ENCODE measurements around the gene PKP2. TPM values are rescaled to one million over a fixed set of nuclear protein-coding genes. Genes with fewer than 3 reads are reported as not detected.

PKP2 gene
- total and polyA plus RNA-seq, 2 of the 8 experiments (the other 6 are each of a cell fraction or from before 2014, with no cell fraction given) = 9.6 to 44.8 TPM

- Histone ChIP-seq H2BK12ac (ENCODE audit: low read depth, low read length) (no peak overlapping the region), H3K4me3 (ENCODE audit: extremely low read depth in 1 of 4, insufficient read depth in 2 of 4, low read depth in 3 of 4, low read length in 4 of 4) (no peak overlapping the region), H2BK5ac (ENCODE audit: low read depth, low read length) (no peak overlapping the region), H3K9me3 (ENCODE audit: insufficient read depth in 2 of 2, low read depth in 1 of 2, low read length in 1 of 2) (no peaks in the 10 kb centered on the region), H2BK120ac (replicated peaks; ENCODE audit: low read depth, low read length) (no peak overlapping the region), H2BK15ac (ENCODE audit: low read length) (no peak overlapping the region), H3K4me1 (replicated peaks in 1 of 4; ENCODE audit: control insufficient read depth in 3 of 4, insufficient read depth in 4 of 4, low read length in 3 of 4) (peaks cover 0 to 3% (median 2%) of the 10 kb centered on the region in 4 experiments; a peak in 4 of 7 replicates), H3K79me1 (ENCODE audit: low read depth, low read length) (no peaks in the 10 kb centered on the region), H3K27me3 (replicated peaks in 1 of 4; ENCODE audit: control insufficient read depth in 3 of 4, extremely low read depth in 1 of 4, insufficient read depth in 3 of 4, low read length in 3 of 4) (no peaks in the 10 kb centered on the region), H2AK5ac (ENCODE audit: low read depth, low read length) (no peak overlapping the region), H3K9ac (replicated peaks in 1 of 4; ENCODE audit: extremely low read depth in 1 of 4, low read depth in 3 of 4, low read length in 3 of 4) (no peak overlapping the region), H4K5ac (ENCODE audit: insufficient read length, low read depth, low read length) (no peak overlapping the region), H3K4ac (replicated peaks; ENCODE audit: insufficient read length, low read depth, low read length) (no peak overlapping the region), H3K23ac (ENCODE audit: insufficient read length) (no peak overlapping the region), H3K18ac (ENCODE audit: extremely low read depth, low read length) (no peak overlapping the region), H3K14ac (ENCODE audit: insufficient read length) (no peak overlapping the region), H3K36me3 (ENCODE audit: control insufficient read depth in 2 of 4, insufficient read depth in 4 of 4, low read length in 3 of 4) (no peaks in the 10 kb centered on the region), H2AFZ (ENCODE audit: low read length) (no peak overlapping the region), H3K79me2 (ENCODE audit: control insufficient read depth in 1 of 2, insufficient read depth in 2 of 2, low read length in 2 of 2) (no peaks in the 10 kb centered on the region), H3K23me2 (ENCODE audit: low read depth, low read length) (peaks cover 8% of the 10 kb centered on the region), H3K56ac (replicated peaks; ENCODE audit: insufficient read length, low read depth, low read length) (no peak overlapping the region), H3K4me2 (ENCODE audit: insufficient read depth in 1 of 2, low read depth in 2 of 2, low read length in 2 of 2) (no peak overlapping the region), H4K91ac (replicated peaks; ENCODE audit: insufficient read length, low read length) (no peak overlapping the region), H4K8ac (ENCODE audit: extremely low read depth, insufficient read depth, low read length) (no peak overlapping the region), H2BK20ac (ENCODE audit: low read length) (no peak overlapping the region), H3K27ac (ENCODE audit: low read depth, low read length) (no peak overlapping the region), H4K20me1 (replicated peaks in 1 of 2; ENCODE audit: control insufficient read depth in 1 of 2, insufficient read depth in 2 of 2, low read length in 2 of 2) (no peaks in the 10 kb centered on the region)
- WGBS, 2 experiments (ENCODE audit: extremely low coverage in 1 of 2, insufficient coverage in 1 of 2, insufficient read length in 1 of 2, insufficient replicate concordance in 2 of 2, low coverage in 1 of 2, low lambda C conversion rate in 2 of 2, missing lambda C conversion rate in 1 of 2) = 86% methylated on average over 4 of the region's 4 CpGs; no CpG with 5 or more reads in 1 of the 2 experiments
- ChIA-PET POLR2A (ENCODE audit: partially characterized antibody) (no interaction called here), CTCF (ENCODE audit: partially characterized antibody) (interaction anchor here (1.0 to 2.0 kb wide), 2 partner anchors 145 to 146 kb away, joined by 3 to 4 read pairs; partner anchors contain the start of gene YARS2)
- DNase-seq (ENCODE audit: low read depth in 1 of 2, low spot score in 2 of 2) (no peak), FAIRE-seq (no peak)
- TF ChIP-seq SUZ12 (IDR thresholded peaks at IDR 0.05; ENCODE audit: low read length) (no peak), RBBP5 (IDR thresholded peaks at IDR 0.05; ENCODE audit: borderline replicate concordance, low read depth, low read length) (no peak), POLR2A (IDR thresholded peaks at IDR 0.05; ENCODE audit: control extremely low read depth in 1 of 2, low read depth in 2 of 2, low read length in 2 of 2) (no peak), KDM1A (IDR thresholded peaks at IDR 0.05; ENCODE audit: borderline replicate concordance, low read length) (no peak), NANOG (IDR thresholded peaks at IDR 0.05; ENCODE audit: insufficient read depth, low read depth, low read length, poor library complexity, severe bottlenecking) (no peak), POLR2AphosphoS5 (IDR thresholded peaks at IDR 0.05; ENCODE audit: low read depth, low read length) (no peak), EZH2 (IDR thresholded peaks at IDR 0.05; ENCODE audit: low read depth, low read length, severe bottlenecking) (no peak), GTF2F1 (IDR thresholded peaks at IDR 0.05; ENCODE audit: borderline replicate concordance, low read depth, low read length) (no peak), TEAD4 (IDR thresholded peaks at IDR 0.05; ENCODE audit: low read depth, low read length) (no peak), CBX5 (IDR thresholded peaks at IDR 0.05; ENCODE audit: low read depth, low read length) (no peak), CBX8 (IDR thresholded peaks at IDR 0.05; ENCODE audit: borderline replicate concordance, low read depth, low read length) (no peak), SP1 (IDR thresholded peaks at IDR 0.05; ENCODE audit: low read depth, low read length) (no peak), CHD2 (IDR thresholded peaks at IDR 0.05; ENCODE audit: low read length) (no peak), ATF2 (IDR thresholded peaks at IDR 0.05; ENCODE audit: low read length) (no peak)
These were observed 5.0 kb upstream of the PKP2 start for GRCh38 chr12:32901553-32901952.
